Measurements from ENCODE around the gene SLC44A5. TPM values are rescaled to one million over a fixed set of nuclear protein-coding genes. Genes with fewer than 3 reads are reported as not detected.
"Not testable (repeated sequence)": the region's sequence is repeated elsewhere in the genome, so short reads cannot be mapped to it uniquely, and the experiment has no call there.

Gene SLC44A5
- 1 to 10 TPM; 1.2 to 2.0 TPM for total RNA-seq

GRCh38 chr1:75611014-75611413 lies at the start of gene SLC44A5:
Gene SLC44A5, minus strand, starts transcription at chr1:75611114. Its CDS starts 69,667 bp downstream, at chr1:75541447.
- no peaks in the 10 kb centered on the region for H3K9me3 ChIP-seq
- no peaks in the 10 kb centered on the region for H3K36me3 ChIP-seq
- DNase-seq (ENCODE audit: low spot score): no peak
- no peak within 1 kb of the TSS for H3K4me3 ChIP-seq
- no peak within 1 kb of the TSS for H3K27ac ChIP-seq
- peaks cover 0 to 15% of the 10 kb centered on the region in 2 donors for H3K4me1 ChIP-seq
- H3K27me3 ChIP-seq: peaks cover 0 to 3% of the 10 kb centered on the region in 2 donors
- TF ChIP-seq CTCF (IDR thresholded peaks at IDR 0.05): no peak

- no peak for TF ChIP-seq CTCF (IDR thresholded peaks at IDR 0.05)
- Histone ChIP-seq H3K27ac (no peak overlapping the region), H3K9me3 (peaks cover 0 to 19% of the 10 kb centered on the region in 2 donors), H3K36me3 (no peaks in the 10 kb centered on the region), H3K4me1 (no peaks in the 10 kb centered on the region), H3K27me3 (no peaks in the 10 kb centered on the region), H3K4me3 (no peak overlapping the region)
- no peak for DNase-seq (ENCODE audit: low spot score)
Measured at GRCh38 chr1:75655931-75656330, 45.0 kb upstream of the SLC44A5 start.

- not testable (repeated sequence) for H3K4me1 ChIP-seq
Measured at GRCh38 chr1:75647183-75647582, 36.3 kb upstream of the SLC44A5 start.

GRCh38 chr1:75645153-75645552 lies 34.2 kb upstream of the SLC44A5 start:
- not testable (repeated sequence) for H3K4me3 ChIP-seq; H3K4me1 ChIP-seq; H3K27me3 ChIP-seq; DNase-seq (ENCODE audit: low spot score); H3K36me3 ChIP-seq; H3K27ac ChIP-seq; H3K9me3 ChIP-seq

More at GRCh38 chr1:75647183-75647582, 36.3 kb upstream of the SLC44A5 start:
- DNase-seq (ENCODE audit: low spot score); H3K9me3 ChIP-seq; H3K36me3 ChIP-seq; H3K27ac ChIP-seq; H3K27me3 ChIP-seq; H3K4me3 ChIP-seq: not testable (repeated sequence)

- H3K27ac ChIP-seq: no peak overlapping the region
- no peaks in the 10 kb centered on the region for H3K4me1 ChIP-seq
- TF ChIP-seq CTCF (IDR thresholded peaks at IDR 0.05): no peak
- no peak overlapping the region for H3K4me3 ChIP-seq
- DNase-seq (ENCODE audit: low spot score): no peak
- no peaks in the 10 kb centered on the region for H3K27me3 ChIP-seq
- H3K9me3 ChIP-seq: no peaks in the 10 kb centered on the region
- no peaks in the 10 kb centered on the region for H3K36me3 ChIP-seq
Measured at GRCh38 chr1:75643460-75643859, 32.5 kb upstream of the SLC44A5 start.

GRCh38 chr1:75641325-75641724 lies 30.4 kb upstream of the SLC44A5 start:
- Histone ChIP-seq H3K36me3 (no peaks in the 10 kb centered on the region), H3K9me3 (no peaks in the 10 kb centered on the region), H3K4me3 (no peak overlapping the region), H3K27ac (no peak overlapping the region), H3K27me3 (no peaks in the 10 kb centered on the region), H3K4me1 (no peaks in the 10 kb centered on the region)
- TF ChIP-seq CTCF (IDR thresholded peaks at IDR 0.05): no peak
- no peak for DNase-seq (ENCODE audit: low spot score)

GRCh38 chr1:75640137-75640536 lies 29.2 kb upstream of the SLC44A5 start:
- H3K4me1 ChIP-seq: no peaks in the 10 kb centered on the region
- no peaks in the 10 kb centered on the region for H3K36me3 ChIP-seq
- no peak overlapping the region for H3K27ac ChIP-seq
- H3K4me3 ChIP-seq: no peak overlapping the region
- no peaks in the 10 kb centered on the region for H3K27me3 ChIP-seq
- no peak for TF ChIP-seq CTCF (IDR thresholded peaks at IDR 0.05)
- H3K9me3 ChIP-seq: no peaks in the 10 kb centered on the region
- DNase-seq (ENCODE audit: low spot score): no peak

Measured in right atrium auricular region (tissue), 2 donors.